NCI-H2227 treated with DMSO at 0.1 percent for 48 hours (cell line): Measurements from ENCODE around the gene JPH3.
A peak's percentile ranks its signal among the peaks of the same experiment; 100 is the strongest.

ENCODE experiments used
- DNase-seq: peaks from one replicate; lab custom pipeline; 2025; lab: John Stamatoyannopoulos, UW

Gene JPH3

DNA sequence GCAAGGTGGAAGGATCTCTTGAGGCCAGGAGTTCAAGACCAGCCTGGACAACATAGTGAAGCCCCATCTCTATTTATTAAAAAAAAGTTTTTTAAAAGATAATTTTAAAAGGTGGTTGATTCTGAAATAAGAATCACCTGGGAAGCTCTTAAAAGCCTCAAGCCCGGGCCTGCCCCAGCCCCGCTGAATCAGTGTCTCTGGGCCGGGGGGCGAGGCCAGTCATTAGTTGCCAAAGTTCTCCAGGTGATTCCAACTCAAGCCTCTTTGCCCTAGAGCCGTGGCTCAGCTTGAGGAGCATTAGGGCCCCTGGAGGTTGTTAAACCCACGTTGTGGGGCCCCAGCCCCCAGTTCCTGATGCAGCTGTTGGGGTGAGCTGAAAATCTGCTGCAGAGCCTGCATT lies 24.6 kb downstream of the JPH3 start:
- DNase-seq, result no peak

DNA sequence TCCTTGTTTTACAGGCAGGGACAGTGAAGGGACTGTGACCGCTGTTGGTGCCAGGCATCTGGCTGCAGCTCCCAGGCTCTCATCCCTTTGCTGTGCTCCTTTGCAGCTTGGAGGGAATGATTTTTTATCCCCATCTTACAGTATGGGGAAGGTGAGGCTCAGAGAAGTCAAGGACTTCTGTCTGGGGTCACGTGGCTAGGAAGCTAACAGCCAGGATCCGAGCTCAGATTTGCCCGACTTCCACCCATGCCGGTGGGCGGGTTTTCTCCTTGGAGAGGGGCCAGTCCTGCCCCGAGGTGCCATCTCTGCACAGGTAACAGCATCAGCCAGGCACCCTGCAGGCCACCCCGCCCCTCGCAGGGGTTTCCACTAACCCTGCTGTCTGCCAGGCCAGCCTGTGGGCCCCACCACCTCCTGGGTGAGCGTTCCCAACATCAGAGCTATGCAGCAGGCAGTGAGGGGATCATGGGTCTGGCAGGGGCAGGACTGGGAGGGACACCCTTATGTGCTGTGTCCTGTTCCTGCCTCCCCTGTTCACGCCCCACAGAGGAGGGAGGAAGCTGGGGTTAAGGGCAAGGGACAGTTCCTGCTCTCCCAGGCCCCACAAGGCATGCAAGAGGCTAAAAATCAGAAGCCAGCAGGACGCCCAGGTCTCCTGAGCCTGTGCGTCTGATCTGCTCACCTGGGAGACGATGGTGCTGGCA lies 25.4 kb downstream of the JPH3 start:
- no peak for DNase-seq

DNA sequence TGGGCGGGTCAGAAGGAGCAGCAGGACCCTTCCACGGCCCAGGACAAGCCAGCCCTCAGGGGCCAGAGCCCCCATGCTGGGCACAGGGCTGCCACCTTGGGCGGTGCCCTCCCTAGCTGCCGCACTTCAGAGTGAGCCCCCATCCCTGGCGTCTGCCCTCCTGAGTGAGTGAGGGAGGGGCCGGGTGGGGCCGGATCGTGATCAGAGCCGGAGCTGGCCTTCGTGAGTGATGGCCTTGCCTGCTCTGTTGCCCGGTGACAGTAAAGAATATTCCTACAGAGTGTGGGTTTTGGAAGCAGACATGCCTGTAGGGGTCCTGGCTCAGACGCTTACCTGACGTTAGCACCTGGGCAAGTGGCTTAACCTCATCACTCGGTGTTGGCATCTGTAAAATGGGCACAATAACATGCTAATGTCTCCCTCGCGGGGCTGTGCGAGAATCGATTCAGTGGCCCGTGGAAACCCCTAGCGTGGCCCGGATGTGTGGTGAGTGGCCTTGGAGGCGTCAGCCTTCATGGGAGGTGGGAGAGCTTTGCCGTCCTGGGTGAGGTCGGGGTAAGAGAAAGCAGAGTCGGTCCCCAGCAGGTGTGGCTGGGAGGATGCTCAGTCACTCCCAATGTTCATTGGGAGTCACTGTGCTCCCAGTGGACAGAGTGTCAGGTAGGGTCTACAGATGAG lies 26.1 kb downstream of the JPH3 start:
- DNase-seq, result no peak

DNA sequence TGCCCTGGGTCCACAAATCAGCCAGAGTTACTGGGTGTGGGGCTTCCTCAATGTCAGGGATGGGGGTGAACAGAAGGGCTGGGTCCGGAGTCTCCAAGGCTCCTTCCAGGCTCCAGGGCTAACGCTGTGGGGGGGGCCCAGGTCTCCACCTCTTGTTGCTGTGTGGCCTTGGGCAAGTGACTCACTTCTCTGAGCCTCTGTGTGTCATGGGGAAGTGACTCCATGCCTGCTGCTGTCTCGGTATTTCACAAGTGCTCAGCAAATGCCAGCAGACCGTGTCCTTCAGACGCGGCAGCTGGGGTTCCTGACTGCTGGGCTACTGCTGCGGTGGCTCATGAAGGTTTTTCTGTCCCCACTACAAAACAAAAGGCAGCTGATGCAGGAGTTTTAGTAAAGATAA lies 26.6 kb downstream of the JPH3 start:
- no peak for DNase-seq

DNA sequence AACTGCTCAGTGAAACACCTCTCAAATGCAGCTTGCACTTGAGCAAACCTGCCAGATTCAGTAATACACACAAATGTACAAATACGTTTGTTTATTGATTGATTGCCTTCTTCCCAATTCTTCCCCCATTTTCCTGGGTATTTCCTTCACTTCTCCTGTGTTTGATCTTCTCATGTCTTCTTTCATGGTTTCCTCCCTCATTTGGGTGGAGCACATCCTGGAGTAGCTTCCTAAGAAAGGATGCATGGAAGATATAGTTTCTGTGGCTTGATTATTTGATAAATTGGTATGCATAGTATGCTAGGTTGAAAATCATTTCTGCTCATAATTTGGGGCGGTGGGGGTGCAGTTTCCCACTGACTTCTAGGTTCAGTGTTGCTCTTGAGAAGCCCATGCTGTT lies 28.8 kb downstream of the JPH3 start:
- DNase-seq, result no peak

DNA sequence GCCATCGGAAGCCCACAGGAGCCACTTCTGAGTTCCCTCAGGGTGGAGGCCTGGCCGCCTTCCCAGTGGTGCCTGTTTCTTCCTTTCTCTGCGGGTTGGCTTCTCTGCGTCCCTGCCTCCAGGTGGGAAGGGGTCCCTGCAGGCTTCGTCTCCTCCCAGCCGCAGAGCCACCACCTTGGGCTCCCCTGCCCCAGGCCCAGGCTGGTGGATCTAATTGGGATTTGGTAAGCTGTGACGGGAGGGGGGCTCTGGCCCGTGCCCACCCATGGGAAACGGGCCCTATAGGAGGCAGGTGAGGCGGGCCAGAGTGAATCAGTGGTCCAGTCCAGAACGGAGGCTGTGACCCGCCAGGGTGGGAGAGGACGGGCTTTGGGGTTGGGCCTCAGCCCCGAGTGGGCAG lies 32.1 kb downstream of the JPH3 start:
- DNase-seq, result no peak

DNA sequence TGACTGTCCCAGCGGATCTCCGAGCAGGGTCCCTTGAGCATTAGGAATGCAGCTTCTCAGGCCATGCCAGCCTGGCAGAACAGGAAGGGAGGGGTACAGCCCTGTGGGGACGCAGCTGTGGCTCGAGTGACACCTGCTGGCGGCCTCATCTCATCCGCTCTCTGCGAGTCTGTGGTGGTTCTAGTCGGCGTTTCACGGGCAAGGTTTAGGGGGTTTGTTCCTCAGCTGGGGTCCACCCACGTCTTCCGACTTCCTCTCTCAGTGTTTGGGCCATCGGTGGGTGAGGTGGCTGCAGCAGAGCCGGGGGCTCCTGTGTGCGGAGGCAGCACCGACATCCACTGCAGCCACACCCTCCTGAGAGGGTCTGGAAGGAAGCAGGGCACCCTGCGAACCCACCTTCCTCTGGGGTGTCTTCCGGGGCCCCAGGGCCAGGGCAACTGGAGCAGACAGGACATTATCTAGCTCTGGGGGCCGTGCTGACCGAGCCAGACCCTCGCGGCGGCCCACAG lies 33.3 kb downstream of the JPH3 start:
- DNase-seq, result peak; percentile 9

DNA sequence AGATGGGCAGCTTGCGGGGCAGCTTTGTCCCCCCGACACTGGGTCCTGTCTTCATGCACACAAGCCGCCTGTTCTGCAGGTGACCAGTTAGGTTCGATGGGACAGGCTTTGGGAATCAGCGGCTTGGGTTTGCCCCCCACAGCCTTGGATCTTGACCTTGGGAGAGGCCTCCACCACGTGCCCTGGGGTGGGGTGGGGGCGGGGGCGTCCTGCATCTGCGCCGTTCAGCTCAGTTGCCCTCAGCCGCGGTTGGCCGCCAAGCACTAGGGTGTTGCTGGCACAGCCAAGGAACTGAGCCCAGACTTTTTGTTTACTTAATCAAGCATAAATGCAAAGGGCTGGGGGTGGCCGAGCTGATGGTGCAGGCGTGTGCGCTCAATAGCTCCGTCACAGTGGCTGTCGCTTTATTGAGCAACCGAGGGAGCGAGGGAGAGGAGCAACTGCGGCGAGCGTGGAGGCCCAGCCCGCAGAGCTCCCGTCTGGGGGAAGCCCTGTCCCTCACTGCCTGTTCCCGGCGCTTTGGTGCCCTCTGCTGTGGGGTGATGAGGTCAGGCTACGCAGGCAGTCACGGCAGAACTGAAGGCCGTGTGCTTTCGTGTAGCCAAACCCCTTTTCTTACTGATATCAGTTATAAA lies 33.9 kb downstream of the JPH3 start:
- DNase-seq, result peak; percentile 4

DNA sequence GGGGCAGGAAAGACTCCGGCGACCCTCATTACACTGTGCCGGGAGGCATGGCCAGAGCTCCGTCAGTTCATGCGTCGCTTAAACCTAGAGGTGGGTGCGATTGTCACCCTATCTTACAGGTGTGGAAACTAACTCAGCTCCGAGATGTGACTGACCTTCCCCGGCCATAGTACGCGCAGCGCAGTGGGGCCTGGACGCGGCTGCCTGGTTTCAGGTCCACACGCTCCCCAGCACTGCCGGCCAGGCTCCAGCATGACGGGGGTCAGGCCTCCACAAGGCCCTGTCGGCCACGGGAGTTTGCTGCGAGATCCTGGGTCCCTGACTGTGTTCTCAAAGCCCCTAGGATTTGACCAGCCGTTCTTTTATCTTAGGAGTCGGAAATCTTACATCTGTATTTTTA lies 34.4 kb downstream of the JPH3 start:
- no peak for DNase-seq

DNA sequence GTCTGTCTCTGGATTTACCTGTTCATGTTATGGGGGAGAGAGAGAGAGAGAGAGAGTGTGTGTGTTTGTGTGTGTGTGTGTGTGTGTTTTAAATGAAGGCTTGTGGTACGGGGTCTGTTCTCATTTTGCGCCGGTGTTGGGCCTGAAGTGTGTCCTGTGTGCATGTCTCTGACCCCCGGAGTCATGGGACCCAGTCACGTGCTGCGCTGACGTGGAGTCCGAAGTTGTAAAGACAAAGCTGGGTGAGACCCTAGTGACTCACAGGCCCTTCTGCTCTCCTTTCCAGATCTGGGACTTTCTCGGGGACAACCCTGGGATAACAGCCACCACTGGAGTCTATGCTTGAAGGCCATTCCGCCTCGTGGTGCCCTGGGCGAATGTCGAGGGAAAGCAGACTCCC lies 35.0 kb downstream of the JPH3 start:
- DNase-seq, result no peak

DNA sequence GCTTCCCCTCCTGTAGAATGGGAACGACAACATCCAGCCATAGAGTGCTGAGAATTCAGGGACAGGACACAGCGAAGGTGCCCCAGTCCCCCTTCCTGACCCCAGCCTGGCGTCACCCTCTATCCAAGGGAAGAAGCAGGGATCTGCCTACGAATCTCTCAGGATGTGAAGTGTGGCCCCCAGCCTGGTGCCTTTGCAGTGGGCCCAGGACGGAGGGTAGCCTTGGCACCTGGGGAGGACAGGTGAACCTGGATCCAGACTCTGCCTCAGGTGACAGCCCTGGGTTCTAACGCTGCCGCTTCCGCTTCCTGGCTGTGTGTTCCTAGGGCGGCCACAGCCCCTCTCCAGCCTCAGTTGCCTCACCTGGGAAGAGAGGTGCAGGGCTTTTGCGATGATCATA lies 36.4 kb downstream of the JPH3 start:
- no peak for DNase-seq

DNA sequence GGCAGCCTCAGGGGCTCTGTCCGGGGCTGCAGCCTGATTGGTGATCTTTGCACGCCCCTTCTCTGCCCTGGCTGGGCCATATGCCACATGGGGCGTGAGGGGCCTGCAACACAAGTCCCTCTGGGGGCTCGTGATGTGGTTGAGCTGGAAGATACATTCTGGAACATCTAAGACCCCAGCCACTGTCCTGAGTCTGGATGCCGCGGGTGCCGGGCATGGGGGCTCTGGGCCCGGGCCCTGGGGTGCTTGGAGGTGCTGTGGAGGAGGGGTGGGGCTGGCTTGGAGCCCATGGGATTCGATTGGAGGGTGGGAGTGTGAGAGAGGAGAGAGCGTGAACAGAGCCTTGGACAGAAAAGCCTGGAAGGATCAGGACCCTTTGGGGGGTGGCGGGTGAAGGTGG lies 39.4 kb downstream of the JPH3 start:
- no peak for DNase-seq

DNA sequence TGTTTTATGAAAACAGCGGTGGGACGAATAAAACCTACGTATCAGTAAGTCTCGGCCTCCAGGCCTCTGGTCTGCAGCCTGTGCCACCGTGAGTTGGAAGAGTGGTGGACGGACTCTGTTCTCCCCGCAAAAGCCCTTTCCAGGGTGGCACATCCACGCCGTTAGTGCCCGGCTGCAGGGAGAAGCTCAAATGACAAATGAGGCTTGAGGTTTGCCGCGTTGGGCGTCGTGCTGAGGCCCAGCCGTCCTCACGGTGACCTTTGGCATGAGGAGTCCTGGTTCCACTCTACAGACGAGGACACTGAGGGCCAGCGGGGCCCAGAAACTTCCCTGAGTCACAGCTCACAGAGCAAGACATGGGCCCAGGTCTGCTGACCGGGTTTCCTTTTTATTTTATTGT lies 40.2 kb downstream of the JPH3 start:
- DNase-seq, result no peak

DNA sequence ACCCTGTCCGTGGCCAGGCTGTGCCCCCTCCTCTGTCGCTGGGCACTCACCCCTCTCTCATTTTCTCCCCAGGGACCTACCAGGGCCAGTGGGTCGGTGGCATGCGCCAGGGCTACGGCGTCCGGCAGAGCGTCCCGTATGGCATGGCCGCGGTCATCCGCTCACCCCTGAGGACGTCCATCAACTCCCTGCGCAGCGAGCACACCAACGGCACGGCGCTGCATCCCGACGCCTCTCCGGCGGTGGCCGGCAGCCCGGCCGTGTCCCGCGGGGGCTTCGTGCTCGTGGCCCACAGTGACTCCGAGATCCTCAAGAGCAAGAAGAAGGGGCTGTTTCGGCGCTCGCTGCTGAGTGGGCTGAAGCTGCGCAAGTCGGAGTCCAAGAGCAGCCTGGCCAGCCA lies 41.9 kb downstream of the JPH3 start:
- no peak for DNase-seq

DNA sequence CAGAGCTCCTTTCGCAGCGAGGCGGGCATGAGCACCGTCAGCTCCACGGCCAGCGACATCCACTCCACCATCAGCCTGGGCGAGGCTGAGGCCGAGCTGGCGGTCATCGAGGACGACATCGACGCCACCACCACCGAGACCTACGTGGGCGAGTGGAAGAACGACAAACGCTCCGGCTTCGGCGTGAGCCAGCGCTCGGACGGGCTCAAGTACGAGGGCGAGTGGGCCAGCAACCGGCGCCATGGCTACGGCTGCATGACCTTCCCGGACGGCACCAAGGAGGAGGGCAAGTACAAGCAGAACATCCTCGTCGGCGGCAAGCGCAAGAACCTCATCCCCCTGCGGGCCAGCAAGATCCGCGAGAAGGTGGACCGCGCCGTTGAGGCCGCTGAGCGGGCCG lies 42.3 kb downstream of the JPH3 start:
- DNase-seq, result no peak

DNA sequence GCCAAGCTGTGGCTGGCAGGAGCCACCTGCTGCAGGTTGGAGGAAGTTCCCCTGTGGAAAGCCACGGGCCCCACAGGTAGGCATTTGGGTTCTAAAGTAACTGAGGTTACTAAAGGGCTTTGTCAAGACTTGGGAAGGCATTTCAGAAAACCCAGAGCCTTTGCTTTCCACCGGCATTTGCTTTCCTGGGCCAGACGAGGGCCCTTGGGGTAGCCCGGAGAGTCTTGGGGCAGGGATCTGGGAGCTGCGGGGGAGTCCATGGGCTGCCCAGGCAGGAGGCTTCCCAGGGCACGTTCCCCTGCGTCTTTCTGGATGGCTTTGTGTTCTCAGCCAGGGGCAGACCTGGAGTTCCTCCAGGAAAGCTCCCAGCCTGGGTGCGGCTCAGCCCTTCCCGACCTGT lies 43.5 kb downstream of the JPH3 start:
- DNase-seq, result no peak

DNA sequence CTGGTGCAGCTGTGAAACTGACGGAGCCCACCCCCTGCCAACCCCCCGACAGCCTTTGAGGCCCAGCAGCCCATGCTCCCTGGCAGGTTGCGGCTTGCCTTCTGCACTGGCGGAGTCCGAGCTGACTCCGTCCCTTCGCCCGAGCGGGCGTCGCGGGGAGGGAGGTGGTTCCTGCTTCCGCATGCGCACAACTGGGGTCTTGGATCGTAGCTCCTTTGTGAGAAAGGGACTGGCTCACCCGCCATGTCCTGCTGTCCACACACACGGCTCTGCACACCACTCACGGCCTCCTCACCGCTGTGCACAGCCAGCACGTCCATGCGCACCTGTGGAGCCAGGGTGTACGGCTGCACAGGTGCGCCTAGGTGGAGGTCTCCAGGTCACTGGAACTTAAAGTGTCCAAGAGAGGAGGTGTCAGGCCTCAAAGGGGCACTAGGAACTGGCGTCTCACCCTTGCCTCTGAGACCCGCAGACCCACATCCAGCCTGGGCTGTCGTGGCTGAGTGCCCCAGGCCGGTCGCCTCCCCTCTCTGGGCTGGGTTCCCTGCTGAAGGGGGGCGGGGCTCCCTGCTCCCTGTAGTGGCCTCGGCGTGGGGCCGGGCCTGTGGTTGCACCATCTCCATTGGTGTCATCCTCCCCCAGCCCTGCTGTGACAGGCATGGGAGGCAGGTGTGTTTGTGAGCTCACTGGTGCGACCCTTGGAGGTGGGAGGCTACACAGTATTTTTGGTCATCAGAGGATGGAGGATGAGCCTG lies 45.3 kb downstream of the JPH3 start:
- no peak for DNase-seq

DNA sequence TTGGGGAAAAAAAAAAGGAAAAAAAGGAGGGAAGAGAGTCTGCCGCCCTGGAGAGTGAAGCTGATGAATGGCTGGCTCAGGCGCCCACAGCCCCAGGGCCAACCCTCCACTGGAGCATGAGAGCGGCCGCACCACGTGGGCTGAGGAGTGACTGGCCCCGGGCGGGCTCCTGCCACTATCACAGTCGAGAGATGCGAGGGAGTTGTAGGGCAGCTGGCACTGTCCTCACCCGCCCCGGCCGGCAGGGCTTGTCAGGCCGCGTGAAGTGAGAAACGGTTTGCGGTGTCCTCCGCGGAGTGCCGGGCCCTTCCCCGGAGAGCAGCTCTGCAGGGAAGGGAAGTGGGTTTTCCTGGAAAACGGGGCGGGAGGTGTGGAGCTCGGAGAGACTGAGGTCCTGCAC lies 45.9 kb downstream of the JPH3 start:
- no peak for DNase-seq

DNA sequence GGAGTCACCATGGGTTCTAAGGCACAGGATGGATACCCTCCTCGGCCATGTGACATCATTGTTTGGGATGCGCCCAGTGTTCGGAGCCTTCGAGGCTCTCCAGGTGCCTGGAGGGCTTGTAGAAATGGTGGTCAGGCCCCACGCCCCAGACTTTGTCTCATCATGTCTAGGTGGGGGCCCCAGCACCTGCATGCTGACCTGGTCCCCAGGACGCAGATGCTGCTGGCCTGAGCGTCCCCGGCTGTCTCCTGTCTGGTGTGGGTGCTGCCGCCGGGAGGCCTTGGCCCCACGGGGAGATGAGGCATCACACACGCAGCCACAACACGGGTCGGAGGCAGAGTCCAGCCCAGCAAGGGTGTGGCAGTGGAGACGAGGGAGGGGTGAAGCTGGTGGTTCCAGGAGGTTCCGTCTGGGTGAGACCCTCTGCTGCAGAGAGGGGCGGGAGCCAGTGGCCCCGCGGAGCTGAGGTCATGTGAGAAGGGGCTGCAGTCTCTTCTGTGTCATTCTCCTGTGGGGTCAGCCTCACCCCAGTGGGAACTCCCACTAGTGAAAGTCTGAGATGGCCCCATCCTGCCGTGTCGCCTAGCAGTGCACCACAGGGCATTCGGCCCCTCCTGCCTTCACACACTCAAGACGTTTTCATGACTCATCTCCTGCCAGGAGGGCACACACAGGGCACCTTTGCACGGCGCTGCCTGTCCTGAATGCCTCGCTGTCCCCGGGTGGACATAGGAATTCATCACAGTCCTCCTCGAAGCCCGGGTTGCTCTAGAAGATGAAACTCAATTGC lies 46.6 kb downstream of the JPH3 start:
- DNase-seq, result no peak

DNA sequence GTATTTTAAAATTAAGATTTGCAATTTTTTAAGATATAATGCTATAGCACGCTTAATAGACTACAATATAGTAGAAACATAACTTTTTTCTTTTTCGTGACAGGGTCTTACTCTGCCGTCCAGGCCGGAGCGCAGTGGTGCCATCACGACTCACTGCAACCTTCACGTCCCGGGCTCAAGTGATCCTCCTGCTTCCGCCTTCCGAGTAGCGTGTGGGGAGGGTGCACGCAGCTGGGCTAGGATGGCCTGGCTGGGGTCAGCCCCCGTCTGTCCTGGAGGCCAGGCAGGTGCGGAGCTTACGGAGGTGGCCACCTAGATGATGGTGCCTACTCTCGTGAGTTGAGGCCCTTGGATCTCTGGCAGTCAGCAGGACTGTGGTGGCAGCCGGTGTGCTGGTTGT lies 50.1 kb downstream of the JPH3 start:
- DNase-seq, result no peak

DNA sequence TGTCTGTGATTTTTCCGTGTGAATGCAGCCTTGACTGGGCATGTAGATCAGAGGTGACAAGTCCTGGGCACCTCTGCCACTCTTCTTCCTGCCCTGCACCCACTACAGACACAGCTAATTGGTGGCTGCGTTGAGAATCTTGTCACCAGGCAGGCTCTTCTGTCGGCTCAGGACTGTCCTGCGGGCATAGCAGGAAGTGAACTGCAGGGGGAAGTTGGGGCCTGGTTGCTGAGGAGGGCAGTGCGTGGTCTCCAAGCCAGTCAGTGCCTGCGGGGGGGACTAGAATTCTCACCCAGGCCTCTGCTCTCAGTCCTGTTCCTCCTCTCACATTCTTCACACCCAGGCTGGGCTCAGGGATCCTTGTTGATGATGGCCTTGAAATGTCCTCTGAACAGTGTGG lies 50.5 kb downstream of the JPH3 start:
- DNase-seq, result no peak

DNA sequence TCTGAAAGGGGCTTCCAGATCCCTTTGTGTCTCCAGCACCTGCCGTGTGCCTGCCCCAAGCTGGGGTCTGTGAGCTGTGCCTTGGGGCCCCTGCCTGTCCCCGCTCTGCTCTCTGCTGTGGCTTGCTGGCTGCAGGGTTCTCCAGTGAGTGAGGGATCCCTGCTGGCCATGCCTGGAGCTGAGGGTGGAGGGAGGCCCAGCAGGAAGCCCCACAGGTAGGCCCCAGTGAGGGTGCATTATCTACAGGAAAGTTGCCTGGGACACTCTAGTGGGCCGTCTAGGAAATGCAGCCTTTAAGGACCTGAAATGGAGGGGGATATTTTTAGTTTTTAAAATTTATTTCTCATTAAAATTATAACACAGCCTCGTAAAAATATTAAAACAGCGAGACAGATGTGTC lies 50.9 kb downstream of the JPH3 start:
- DNase-seq, result no peak
